ENCODE results near the gene HTT. TPM values are rescaled to one million over a fixed set of nuclear protein-coding genes. Genes with fewer than 3 reads are reported as not detected.

HTT gene
- total and polyA plus RNA-seq, 2 of the 8 experiments (the other 6 are each of a cell fraction or from before 2014, with no cell fraction given) = 24.0 to 71.0 TPM

DNA sequence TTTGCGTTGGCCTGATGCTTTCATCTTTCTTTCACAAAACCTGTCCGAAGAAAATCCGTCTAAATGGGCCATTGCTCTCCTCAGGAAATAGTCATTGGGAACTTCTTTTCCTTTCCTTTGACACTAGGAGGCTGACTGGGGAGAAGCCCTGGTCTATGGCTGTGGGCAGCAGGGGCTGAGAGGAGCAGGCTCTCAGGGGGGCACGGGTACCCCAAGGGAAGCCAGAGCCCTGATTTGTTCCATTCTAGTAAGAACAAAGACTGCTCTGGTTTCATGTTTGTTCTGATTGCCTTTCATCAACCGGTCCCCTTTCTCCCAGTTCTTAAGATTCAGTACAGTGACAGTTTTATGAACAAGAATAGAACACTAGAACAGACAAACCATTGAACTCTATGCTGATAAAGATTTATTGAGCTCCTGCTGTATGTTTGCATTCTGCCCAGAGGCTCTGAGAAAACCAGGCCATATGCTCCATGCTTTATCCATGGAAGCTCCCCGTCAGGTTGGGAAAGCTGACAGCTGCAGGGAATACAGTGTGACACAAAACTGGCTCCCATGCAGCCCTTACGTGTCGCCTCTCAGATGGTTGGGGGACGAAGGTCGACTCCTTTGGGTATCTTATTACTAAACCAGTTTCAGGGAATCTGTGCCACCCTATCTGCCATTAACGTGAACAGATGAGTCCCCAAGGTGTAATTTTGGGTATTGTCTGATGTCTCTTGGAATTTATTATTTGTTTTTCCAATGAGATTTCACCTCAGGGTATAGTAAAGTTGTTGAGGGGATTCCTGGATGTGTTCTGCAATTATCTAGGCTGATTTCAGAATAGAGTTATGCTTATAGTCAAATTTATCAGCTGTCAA, 102.1 kb downstream of the HTT start:
- Histone ChIP-seq H2AK5ac (ENCODE audit: low read depth, low read length) (no peak overlapping the region), H2BK5ac (ENCODE audit: low read depth, low read length) (no peak overlapping the region), H2BK120ac (replicated peaks; ENCODE audit: low read depth, low read length) (no peak overlapping the region), H2BK20ac (ENCODE audit: low read length) (no peak overlapping the region), H2AFZ (ENCODE audit: low read length) (no peak overlapping the region), H3K9me3 (ENCODE audit: insufficient read depth in 2 of 2, low read depth in 1 of 2, low read length in 1 of 2) (no peaks in the 10 kb centered on the region), H3K79me1 (ENCODE audit: low read depth, low read length) (0 out of 2 replicates have a peak, but pooled peaks cover 2% of the 10 kb centered on the region), H3K36me3 (ENCODE audit: control insufficient read depth in 2 of 4, insufficient read depth in 4 of 4, low read length in 3 of 4) (peaks cover 14 to 52% (median 50%) of the 10 kb centered on the region in 4 experiments), H3K23me2 (ENCODE audit: low read depth, low read length) (no peaks in the 10 kb centered on the region), H3K4me1 (replicated peaks in 1 of 4; ENCODE audit: control insufficient read depth in 3 of 4, insufficient read depth in 4 of 4, low read length in 3 of 4) (no peaks in the 10 kb centered on the region), H4K91ac (replicated peaks; ENCODE audit: insufficient read length, low read length) (no peak overlapping the region), H2BK12ac (ENCODE audit: low read depth, low read length) (no peak overlapping the region), H4K8ac (ENCODE audit: extremely low read depth, insufficient read depth, low read length) (no peak overlapping the region), H3K27ac (ENCODE audit: low read depth, low read length) (no peak overlapping the region; the same call in 1 of the 2 replicates), H3K4ac (replicated peaks; ENCODE audit: insufficient read length, low read depth, low read length) (no peak overlapping the region), H2BK15ac (ENCODE audit: low read length) (no peak overlapping the region), H3K9ac (replicated peaks in 1 of 4; ENCODE audit: extremely low read depth in 1 of 4, low read depth in 3 of 4, low read length in 3 of 4) (no peak overlapping the region), H3K23ac (ENCODE audit: insufficient read length) (no peak overlapping the region), H3K4me2 (ENCODE audit: insufficient read depth in 1 of 2, low read depth in 2 of 2, low read length in 2 of 2) (no peak overlapping the region), H4K20me1 (replicated peaks in 1 of 2; ENCODE audit: control insufficient read depth in 1 of 2, insufficient read depth in 2 of 2, low read length in 2 of 2) (peaks cover 0 to 5% of the 10 kb centered on the region in 2 experiments), H3K18ac (ENCODE audit: extremely low read depth, low read length) (no peak overlapping the region), H3K14ac (ENCODE audit: insufficient read length) (no peak overlapping the region), H3K79me2 (ENCODE audit: control insufficient read depth in 1 of 2, insufficient read depth in 2 of 2, low read length in 2 of 2) (no peaks in the 10 kb centered on the region), H3K56ac (replicated peaks; ENCODE audit: insufficient read length, low read depth, low read length) (no peak overlapping the region), H3K27me3 (replicated peaks in 1 of 4; ENCODE audit: control insufficient read depth in 3 of 4, extremely low read depth in 1 of 4, insufficient read depth in 3 of 4, low read length in 3 of 4) (no peaks in the 10 kb centered on the region), H3K4me3 (ENCODE audit: extremely low read depth in 1 of 4, insufficient read depth in 2 of 4, low read depth in 3 of 4, low read length in 4 of 4) (no peak overlapping the region), H4K5ac (ENCODE audit: insufficient read length, low read depth, low read length) (no peak overlapping the region)
- WGBS, 2 experiments (ENCODE audit: extremely low coverage in 1 of 2, insufficient coverage in 1 of 2, insufficient read length in 1 of 2, insufficient replicate concordance in 2 of 2, low coverage in 1 of 2, low lambda C conversion rate in 2 of 2, missing lambda C conversion rate in 1 of 2) = 91% methylated on average over 11 of the region's 11 CpGs; no CpG with 5 or more reads in 1 of the 2 experiments
- ChIA-PET POLR2A (ENCODE audit: partially characterized antibody) (no interaction called here), CTCF (ENCODE audit: partially characterized antibody) (no interaction called here)
- no peak for DNase-seq (ENCODE audit: low read depth in 1 of 2, low spot score in 2 of 2)
- FAIRE-seq = no peak
- TF ChIP-seq RNF2 (IDR thresholded peaks at IDR 0.05; ENCODE audit: borderline replicate concordance, low read depth, low read length, missing control alignments, poor library complexity, severe bottlenecking) (no peak), HDAC6 (IDR thresholded peaks at IDR 0.05; ENCODE audit: low read depth, low read length) (no peak), HDAC2 (IDR thresholded peaks at IDR 0.05; ENCODE audit: borderline replicate concordance in 1 of 2, low read depth in 2 of 2, low read length in 2 of 2) (no peak), RAD21 (IDR thresholded peaks at IDR 0.05 in 1 of 2, conservative IDR thresholded peaks at IDR 0.05 in 1 of 2; ENCODE audit: low read depth in 2 of 2, low read length in 2 of 2) (no peak), SP4 (IDR thresholded peaks at IDR 0.05; ENCODE audit: low read length) (no peak), CHD2 (IDR thresholded peaks at IDR 0.05; ENCODE audit: low read length) (no peak), PHF8 (conservative IDR thresholded peaks at IDR 0.05; ENCODE audit: low read depth, low read length) (no peak), RFX5 (IDR thresholded peaks at IDR 0.05; ENCODE audit: borderline replicate concordance, low read depth, low read length) (no peak), TAF7 (optimal IDR thresholded peaks at IDR 0.05; ENCODE audit: borderline replicate concordance, low read depth, low read length) (no peak), KDM1A (IDR thresholded peaks at IDR 0.05; ENCODE audit: borderline replicate concordance, low read length) (no peak)
- TF ChIP-seq, protein P1, sequence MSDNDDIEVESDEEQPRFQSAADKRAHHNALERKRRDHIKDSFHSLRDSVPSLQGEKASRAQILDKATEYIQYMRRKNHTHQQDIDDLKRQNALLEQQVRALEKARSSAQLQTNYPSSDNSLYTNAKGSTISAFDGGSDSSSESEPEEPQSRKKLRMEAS (IDR thresholded peaks at IDR 0.05) = no peak
